ENCODE measurements around the gene SLC28A3.

Gene SLC28A3

DNA sequence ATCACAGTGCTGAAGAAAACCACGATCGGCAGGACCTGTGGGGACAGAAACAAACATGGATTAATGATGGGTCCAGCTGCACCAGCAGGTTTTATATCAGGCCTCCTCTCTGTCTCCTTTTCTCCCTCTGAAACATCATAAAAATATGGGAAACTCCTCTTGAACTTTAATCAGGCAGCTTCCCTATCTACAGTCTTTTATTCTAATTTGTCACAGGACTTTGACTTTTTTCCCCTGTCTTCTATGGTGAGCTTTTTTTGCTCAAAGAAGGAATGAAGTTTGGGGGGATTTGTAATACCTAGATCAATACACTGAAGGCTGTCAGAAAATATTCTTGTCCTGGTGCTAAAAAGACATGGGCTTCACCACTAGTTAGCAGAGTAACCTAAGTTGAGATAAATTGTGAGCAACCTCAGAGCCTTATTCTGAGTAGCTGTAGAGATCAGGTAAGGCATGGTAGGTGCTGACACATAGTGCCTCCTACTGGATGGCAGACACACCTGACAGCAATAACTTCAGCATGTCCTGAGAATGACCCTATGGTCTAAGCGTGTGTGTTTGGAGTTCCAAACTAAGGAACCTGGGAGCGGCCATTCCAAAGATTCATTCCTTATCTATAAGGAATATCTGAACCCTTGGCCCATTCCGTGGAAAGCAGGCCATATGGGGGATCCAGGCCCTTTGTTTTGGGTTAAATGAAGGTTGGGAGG, 46.2 kb downstream of the SLC28A3 start:
- DNase-seq: no peak

DNA sequence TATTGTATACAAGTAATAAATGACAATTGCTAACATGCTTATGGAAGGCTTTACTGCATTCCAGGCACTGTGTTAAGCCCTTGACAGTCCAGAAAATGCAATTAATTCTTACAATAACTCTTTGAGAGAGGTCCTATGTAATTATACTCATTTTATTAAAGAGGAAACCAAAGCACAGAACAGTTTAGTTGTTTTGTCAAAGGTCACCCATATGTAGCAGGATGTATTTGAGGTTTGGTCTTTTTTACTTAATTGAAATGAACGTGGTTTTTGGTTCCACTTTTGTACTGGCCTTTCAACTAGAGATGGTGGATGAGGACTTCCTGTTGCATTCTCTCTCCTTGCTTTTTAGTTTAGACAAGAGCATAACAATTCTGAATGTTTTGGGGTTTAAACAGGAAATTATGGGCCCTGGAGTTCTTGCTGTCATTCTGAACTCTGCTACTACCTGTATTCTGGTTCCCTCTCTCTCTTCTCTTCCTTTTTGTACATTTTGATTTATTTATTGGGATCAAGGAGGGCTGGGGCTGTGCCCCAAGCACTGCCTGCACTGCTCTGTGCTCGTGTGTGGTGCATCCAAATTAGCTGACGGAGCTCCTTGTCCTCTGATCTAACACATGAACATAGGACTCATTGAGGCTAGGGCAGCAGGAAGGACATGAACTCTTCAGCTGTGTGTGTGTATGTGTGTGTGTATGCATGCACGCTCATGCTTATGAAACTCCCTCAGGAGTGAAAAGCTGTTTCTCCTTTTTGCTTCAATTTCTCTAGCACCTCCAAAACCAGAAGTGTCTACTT, 47.4 kb downstream of the SLC28A3 start:
- no peak for DNase-seq

DNA sequence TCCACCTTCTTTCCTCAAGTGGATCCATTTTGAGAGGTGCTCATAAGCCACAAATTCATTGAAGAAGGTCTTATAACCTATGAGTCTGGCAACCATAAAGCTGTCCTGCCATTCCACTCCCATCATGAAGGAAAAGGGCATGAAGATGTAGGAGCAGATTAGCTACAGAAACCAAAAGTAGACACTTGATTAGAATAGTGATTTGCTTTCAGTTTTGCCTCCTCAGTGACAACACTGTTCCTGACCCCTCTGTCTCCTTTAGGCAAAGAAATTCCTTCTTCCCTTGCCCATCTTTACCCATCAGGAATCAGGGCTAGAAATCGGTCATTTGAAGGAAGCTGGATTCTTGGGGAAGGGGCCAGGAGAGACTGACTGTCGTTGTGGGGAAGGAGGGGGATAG, 55.2 kb downstream of the SLC28A3 start:
- DNase-seq: no peak

DNA sequence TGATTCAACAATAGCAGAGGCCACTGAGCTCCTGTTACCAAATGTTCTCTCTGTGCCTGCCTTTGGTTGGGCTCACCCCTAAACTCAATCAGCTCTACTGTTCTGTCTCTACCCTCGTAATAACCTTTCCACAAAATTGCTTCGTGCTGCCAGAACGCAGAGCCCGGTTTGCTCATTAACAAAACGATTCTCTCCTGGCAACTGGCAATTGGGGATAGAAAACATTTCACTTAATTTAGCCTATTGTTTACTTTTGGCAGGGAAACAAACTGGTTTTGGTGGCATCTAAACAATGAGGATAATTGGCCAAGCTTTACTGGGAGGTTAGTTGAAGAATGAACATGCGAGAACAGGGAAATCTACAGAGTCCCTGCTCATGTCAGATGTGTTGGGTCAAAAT, 56.6 kb downstream of the SLC28A3 start:
- no peak for DNase-seq

DNA sequence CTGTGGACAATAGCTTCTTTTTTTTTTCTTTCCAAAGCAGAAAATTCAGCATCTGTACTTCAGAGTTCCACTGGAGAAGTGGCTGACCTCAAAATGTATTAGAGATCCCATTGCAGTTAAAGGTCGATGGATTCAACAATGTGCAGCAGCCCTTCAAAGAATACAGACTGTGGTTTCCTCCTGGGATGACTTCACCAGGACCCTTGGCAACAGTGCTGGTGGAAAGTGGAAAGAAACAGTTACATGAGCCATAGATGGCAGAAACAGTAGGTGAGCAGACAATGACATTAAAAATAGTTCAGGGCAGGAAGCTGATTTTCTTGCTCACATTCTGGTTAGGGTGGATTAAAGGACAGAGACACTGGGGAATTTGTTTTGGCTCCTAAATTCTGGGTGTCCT, 62.4 kb downstream of the SLC28A3 start:
- DNase-seq: no peak

DNA sequence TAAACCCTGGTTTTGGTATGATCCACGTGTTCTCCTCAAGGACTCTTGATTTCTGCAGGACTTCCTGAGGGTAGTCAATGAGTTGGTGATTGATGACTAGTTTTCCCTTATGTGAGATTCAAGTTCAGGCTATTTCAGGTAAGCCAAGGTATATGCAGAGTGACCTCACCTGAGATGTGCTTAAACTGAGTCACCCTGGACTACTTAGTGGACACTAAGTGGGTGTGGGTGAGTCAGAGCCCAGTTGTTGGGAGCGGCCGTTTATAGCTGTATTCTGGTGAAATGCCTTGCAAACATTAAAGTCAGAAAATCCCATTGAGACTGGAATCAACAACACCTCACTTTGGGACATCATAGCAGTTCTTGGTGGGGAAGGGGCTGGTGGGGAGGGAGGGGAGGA, 62.9 kb downstream of the SLC28A3 start:
- no peak for DNase-seq

DNA sequence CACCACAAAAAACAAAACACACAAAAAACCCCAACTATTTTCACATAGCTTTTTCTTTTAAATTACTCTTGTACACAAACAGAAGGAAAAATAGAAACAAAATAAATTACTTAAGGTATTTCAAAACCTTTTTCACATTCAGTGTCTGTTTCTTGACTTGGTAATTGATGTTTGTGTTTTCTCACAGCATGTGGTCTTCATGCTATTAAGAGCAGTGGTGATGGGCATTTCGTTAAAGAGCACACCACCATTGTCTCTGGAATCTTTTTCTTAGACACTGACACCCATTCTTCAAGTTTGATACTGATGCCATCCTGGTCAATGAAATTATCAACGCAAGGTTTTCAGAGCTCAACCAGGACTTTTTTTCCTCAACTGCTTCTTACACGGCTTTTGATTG, 63.8 kb downstream of the SLC28A3 start:
- no peak for DNase-seq

DNA sequence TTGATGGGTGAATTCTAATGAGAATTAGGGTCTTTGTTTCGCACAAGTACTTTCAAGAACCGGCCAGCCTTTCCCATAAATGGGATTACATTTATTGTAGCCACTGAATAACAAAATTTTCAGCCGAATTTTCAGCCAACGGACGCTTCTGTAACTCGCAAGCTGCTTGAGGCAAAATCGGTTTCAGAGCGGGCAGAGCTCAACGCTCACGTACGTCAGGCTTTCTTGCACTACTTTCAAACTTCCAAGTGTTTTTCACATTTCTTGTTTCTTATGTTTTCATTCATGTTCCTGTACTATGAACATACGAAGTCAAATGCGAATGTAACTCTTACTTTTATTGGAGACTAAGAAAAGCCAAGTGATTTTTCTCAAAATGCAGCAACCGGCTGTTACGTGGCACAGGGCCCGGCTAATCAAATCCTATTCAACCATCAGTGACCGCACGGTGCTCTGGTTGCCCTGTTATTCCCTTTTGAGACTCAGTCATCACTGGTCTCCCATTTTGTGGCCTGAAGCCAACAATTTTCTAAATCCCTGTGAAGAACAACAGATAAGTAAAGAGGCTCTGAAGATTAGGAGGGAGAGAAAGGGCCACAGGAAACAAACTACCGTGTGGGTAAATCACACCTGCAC, 68.5 kb downstream of the SLC28A3 start:
- DNase-seq: no peak

DNA sequence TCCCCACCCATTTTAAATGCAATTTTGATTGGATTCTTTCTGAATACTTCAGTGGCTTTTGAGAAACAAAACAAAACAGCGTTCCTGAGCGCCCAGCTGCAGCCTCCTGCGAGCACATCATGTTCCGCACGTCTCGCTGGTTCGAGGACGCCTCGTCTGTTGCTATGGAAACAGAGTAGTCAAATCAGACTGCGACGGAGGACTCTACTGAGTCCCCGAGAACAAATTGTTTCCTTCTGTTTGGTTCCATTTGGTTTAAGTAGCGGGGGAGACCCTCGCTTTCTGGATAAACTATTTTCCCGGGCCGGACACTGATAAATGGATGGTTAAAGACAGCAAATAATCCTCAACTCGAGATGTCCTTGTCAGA, 69.0 kb downstream of the SLC28A3 start:
- DNase-seq: no peak

DNA sequence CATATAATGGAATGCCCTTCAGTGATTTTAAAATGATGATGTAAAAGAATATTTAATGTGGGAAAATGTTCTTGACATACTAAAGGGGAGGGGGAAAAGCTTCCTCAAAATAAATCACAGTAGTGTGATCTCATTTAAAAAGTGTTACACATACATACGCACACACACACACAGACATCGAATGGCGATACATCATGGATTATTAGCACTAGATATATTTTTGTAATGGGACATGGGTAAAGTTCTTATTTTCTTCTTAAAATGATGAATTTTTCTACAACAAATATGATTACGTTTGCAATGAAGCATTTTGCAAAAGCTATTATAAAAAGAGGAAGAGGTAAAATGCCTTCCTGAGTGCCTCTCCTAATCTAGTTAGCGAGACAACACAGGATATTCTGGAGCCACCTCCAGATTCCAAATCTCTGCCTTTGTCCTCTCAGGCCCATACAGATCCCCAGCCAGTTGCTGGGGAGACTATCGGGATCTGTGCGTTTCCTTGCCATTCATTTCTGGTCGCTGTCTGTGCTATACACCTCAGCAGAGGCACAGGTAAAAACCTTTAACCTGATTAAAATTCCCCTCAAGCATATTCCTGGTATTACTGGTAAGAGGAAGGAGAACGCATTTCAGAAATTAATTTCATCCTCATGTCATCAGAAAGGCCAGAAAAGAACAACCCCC, 69.6 kb downstream of the SLC28A3 start:
- no peak for DNase-seq

DNA sequence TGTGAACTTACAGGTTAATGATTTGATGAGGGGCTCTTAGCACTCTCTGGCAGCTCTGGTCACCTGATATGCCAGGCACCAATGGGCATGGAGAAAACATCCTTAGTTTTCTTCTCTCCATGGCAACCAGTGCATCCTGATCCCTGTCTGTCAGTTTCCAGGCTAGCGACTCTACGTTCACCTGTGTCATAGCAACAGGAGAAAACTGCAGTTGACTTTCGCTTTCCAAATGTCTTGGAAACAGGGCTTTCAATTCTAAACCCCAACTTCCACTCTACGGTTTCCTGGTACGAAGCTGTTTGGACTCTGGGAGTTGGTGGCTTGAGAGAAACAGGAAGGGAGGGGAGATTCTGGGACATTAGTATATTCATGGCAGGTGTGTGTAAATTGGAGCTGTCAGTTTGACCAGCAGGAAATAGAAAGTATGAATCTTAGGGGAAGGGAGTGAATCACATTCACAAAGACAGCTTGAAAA, 74.4 kb downstream of the SLC28A3 start:
- no peak for DNase-seq

DNA sequence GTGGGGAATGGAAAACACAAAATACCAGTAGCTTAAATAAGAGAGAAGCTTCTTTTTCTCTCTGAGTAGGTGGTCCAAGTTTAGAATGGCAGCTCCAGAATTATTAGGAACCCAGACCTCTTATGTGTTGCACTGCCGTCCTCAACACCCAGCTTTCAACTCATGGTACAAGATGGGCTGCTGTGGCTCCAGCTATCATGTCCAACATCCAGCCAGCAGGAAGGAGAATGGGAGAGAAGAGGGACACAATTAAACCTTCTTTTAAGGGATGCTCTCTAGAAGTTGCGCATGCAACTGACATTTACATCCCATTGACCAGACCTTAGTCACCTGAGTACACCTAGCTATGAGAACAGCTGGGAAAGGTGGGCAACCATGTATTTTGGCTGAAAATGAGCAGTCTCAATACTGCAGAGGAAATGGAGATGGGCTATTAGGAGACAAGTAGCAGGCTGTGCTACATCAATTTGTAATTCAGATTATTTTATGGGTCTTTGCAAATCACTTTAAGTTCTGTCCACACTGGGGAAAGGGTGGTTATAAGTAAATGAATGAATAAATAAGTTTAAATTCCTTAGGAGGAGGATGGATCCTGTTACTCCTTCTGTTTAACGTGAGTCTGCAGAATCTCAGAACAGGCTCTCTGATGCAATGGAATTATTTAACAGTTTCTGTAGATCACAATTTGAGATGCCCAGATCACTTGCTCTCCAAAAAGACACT, 76.1 kb downstream of the SLC28A3 start:
- DNase-seq: no peak

DNA sequence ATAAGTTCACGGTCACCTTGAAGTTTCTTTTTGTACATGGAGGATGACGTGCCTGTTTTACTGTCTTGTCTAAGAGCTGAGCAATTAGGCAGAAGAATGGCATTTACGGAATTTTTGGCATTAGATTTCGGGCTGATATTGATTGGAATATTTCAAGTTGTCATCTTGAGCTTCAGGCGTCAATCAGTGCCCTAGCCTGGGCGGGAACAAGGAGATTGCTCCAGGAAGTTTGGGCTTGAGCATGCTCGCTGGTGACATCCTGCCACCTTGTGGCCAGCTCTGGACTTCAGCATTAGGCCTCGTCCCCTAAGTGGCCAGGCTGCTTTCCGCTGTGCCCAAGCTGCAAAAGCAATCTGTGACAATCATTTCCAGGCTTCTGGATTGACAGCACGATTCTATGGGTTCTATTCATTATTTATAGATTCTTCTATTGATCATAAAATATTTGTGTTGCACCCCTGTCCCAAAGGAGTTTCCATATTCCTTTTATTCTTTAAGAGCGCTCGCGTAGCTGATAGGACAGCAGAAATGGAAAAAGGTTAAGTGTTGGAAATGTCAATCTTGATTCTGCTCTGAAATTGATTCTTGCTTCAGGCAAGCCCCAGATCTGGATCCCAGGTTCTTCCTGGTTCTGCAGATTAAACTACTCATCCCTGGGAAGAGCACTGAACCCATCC, 79.3 kb downstream of the SLC28A3 start:
- DNase-seq: peak; percentile 36 to 67

DNA sequence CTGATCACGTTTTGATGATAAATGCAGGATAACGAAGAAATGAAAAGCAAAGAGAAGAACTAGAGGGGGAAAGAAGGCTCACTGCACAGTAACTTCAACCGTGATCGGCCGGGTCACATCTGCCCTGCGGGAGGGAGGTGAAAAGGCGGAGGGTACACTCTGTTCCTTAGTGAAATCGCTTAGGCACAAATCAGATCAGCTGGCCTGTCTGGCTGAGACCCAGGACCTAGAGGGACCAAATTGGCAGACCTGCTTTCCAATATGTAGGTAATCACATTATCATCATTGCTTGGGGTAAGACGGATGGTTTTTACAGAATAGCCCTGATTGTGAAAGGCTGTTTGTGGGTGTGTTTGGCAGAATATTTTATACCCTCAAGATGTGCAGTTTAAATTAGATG, 82.2 kb downstream of the SLC28A3 start:
- DNase-seq: no peak

DNA sequence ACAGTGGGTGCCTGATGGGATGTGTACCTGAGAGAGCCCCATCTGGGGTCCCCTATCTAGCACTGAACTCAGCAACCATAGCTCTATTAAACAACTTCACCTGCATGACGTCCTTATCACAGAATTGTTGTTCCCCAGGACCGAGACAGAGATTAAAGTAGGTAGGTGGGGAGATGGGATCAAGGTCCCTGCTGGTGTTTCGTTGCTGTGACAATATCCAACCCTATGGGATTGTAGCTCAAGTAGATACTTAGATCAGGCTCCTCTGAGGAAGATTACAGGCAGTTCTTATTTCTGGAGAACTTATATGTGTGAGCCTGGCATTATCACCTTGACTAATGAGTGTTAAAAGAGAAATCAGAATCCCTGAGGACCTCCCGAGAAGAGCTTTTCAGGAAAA, 84.9 kb downstream of the SLC28A3 start:
- DNase-seq: no peak

DNA sequence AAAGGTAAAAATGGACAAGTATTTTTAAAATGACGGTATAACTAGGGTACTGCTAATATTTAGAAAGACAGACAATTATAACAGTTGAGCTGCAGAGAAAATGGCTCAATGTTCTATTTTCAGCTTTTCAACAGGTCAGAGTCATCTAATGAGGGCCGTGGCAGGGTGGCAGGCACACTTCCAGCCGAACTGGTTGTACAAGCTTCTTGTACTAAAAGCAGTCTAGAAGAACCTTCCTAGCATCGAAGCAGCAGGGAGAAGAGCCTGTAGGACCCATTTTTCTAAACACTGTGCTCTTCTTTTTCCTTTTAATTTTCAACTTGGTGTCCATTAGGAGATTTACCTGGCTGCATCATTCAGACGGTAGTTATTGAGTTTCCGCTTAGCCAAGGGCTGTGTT, 85.6 kb downstream of the SLC28A3 start:
- DNase-seq: no peak

DNA sequence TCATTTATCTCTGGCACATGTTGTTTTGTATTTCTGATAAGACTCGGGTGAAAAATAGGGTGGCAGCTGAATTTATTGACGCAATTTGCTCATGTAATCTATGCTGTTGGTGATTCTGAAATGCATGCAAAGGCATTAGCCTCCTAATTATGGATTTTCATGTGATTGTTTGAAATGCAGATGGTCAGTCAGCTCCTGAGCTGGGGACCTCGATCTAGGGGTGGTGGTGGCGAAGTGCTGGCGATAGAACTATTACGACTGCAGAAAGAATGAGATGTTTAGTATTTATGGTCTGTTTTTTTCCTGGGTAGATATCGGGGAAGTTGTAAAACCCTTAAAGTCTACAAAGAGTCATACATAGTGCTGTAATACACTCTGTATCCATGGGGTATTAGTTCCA, 88.6 kb downstream of the SLC28A3 start:
- DNase-seq: no peak

DNA sequence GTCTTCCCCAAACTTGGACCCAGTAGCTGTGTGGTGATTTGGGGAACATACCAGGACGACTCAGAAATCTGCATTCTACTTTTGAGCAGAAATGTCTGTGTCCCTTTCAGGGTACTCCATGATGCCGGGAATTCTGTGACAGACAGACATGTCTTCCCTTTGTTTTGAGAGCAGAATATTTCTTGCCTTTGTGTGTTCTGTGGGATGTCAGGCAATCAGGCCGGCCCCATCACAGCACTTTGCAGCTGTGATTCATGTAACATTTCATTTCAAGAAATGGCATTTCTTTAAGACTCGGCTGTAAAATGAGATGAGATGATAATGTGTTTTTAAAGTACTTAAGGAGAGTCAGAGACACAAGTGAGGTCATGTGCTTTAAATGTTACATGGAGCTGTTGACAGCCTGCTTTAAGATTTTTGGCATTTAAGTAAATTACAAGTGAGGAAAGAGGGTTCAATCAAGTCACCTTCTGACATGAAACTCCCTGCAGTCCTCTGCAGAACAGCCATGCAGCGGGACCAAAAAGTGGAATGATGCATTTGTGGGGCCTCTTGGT, 98.7 kb downstream of the SLC28A3 start:
- DNase-seq: no peak

DNA sequence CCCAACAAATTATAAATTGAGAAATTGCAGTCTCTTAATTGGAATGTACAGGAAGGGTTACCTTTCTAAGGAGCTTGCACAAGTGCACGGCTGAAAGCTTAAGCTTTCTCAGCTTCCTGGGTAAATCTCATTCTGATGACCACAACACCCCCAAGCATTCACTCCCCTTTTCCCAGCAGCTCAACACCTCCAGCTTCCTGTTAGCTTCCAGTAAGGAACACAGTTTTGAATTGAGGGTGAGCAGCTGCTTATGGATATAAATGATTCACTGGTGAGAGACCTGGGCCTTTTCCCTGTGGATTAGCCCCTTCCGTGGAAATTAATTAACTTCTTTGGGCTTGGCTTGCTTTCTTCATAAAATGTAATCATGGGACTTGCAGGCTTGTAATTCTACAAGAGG, 101.2 kb downstream of the SLC28A3 start:
- no peak for DNase-seq

DNA sequence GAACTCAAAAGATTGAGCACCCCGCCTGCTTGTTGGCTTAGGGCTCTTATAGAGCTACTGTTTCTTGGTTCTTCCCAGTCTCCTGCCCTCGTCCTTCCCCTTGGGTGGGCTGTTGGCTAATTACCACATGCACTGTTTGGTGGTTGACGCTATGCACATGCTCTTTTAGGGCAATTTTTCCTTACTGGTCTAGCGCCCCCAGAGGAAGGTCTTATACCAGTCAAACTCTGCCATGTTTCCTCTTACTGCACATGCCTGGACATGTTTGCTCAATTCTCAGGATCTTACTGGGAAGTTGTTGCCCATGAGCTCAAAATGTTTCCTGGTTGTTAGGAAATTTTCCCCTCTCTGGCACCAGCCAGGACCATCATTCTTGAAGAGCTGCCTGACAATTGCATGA, 101.9 kb downstream of the SLC28A3 start:
- DNase-seq: no peak

DNA sequence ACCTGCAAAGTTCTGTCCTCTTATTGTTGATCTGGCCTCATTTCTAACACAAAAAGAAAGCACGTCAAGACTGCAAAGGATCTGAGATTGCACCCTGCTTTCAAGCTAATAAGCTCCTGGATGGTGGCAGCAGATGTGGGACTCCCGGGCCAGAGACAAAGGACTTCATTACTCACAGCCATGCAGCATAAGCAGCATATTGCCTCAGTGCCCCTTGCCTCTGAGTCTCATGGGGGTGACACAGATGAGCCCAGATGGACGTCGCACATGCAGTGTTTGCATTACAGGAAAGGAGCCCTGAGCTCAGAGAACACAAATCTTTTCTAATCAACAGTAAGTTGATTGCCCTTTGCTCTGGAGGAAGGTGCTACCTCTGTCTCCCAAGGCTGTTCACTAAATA, 105.0 kb downstream of the SLC28A3 start:
- no peak for DNase-seq
